T1000 (cell line): ENCODE measurements around the gene HK3.
"Not testable (repeated sequence)": the region's sequence is repeated elsewhere in the genome, so short reads cannot be mapped to it uniquely, and the experiment has no call there.

Experiments
- DNase-seq: peaks from one replicate; lab custom pipeline; 2025; ENCODE audit warnings: mixed read lengths; lab: John Stamatoyannopoulos, UW

HK3 gene

GRCh38 chr5:176882567-176882903 lies 16.6 kb downstream of the HK3 start:
- no peak for DNase-seq

- no peak for DNase-seq
Observed at GRCh38 chr5:176881816-176882566, 17.2 kb downstream of the HK3 start.

GRCh38 chr5:176881021-176881749 lies 18.0 kb downstream of the HK3 start:
- no peak for DNase-seq

DNA sequence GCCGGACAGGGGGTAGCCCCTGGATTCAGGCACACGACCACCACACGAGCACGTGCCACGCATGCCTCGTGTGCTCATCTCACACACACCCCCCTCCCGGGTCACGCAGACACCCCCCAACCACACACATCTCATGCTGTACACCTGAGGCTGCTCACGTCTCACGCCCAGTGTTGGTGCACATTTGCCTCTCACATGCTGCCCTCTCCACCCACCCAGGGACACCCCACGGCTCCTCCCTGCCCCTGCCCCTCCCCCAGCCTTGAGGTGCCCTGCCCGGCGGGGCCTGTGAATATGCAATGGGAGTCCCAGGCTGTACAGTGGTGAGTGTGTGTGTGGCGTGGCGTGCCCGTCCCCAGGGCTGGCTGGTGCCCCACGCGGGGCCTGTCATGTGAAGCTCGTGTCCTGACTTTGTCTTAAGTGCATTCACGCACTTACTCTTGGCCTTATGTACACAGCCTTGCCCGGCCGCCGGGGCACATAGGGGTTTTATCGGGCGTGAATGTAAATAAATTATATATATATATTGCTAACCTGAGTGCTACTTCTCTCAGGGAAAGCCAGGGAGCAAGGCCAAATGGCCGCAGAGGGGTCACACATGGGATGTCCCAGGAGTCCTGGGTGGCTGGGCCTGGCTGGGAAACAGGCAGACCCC lies 18.7 kb downstream of the HK3 start:
- no peak for DNase-seq

DNA sequence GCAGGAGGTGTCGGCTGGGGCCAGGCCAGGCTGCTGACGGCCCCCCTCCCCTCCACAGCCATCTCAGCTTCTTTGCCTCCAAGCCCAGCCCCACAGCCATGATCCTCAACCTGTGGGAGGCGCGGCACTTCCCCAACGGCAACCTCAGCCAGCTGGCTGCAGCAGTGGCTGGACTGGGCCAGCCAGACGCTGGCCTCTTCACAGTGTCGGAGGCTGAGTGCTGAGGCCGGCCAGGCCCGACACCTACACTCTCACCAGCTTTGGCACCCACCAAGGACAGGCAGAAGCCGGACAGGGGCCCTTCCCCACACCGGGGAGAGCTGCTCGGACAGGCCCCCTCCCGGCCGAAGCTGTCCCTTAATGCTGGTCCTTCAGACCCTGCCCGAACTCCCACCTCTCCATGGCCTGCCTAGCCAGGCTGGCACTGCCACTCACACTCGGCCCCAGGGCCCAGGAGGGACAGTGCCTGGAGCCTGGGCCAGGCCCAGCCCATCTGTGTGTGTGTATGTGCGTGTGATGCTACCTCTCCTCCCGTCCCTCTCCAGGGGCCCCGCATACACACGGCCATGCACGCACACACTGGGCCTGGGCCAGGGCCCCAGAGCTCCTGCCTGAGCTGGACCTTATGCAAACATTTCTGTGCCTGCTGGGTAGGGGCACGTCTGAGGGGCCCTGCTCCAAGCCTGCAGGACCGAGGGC lies 19.3 kb downstream of the HK3 start:
- no peak for DNase-seq

GRCh38 chr5:176878906-176879662 lies 20.1 kb downstream of the HK3 start:
- DNase-seq = no peak

DNA sequence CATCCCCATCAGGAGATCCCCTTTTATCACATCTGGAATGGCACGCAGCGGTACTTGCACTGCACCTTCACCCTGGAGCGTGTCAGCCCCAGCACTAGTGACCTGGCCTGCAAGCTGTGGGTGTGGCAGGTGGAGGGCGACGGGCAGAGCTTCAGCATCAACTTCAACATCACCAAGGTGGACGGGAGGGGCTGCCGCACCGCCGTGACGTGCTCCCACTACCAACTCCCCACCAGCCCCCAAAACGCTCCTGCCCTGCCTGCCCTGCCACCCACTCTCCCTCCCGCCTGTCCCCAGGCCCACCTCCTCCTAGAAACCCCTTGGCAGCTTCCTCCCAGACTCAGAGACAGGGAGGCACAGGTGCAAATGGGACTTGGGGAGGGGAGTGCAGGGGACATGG lies 20.7 kb downstream of the HK3 start:
- no peak for DNase-seq

- no peak for DNase-seq
Observed at GRCh38 chr5:176877793-176878331, 21.3 kb downstream of the HK3 start.

- DNase-seq = no peak
Observed at GRCh38 chr5:176876506-176877431, 22.4 kb downstream of the HK3 start.

GRCh38 chr5:176875783-176876505 lies 23.2 kb downstream of the HK3 start:
- DNase-seq = no peak

DNA sequence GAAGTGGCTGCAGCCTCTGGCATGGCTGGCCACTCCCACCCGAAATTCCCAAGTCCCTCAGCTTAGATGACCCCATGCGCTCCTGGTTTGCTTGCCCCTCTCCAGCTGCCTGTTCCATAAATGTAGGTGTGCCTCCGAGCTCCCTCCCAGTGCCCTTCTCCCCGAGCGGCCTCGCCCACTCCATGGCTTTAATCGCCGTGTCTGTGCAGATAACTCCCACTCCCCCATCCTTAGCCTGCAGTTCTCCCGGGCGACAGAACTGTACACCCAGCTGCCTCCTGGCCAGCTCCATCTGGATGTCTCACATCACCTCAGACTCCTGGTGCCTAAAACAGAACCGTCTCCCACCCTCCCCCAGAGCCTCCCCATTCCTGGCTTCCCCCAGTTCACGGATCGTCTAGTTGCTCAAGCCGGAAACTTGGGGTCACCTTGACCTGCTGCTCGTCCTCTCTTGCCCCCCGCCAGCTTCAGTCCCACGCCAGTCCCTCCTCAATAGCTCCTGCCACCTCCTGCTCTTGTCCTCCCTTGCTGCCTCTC lies 24.1 kb downstream of the HK3 start:
- DNase-seq = no peak

- DNase-seq = no peak
Observed at GRCh38 chr5:176874198-176874780, 24.9 kb downstream of the HK3 start.

DNA sequence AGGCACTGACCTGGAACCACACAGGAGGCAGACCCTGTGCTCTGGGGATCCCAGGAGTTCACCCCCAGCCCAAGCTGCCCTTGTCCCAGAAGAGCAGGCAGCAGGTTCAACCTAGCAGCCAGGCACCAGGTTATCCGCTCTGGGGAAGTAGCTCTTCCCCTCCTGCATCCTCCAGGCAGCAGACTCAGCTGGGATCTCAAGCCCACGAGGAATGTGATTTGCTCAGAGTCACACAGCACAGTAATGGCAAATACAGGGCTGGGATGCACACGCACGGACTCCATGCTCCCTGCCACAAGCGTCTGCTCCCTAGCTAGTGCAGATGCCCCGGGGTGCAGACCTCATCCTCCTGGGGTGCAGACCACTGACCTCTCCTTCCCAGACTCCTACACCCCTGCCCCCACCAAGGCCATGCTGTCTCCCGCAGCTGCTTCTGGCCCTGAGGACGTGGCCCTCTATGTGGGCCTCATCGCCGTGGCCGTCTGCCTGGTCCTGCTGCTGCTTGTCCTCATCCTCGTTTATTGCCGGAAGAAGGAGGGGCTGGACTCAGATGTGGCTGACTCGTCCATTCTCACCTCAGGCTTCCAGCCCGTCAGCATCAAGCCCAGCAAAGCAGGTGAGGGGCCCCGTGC lies 25.5 kb downstream of the HK3 start:
- DNase-seq = no peak

DNA sequence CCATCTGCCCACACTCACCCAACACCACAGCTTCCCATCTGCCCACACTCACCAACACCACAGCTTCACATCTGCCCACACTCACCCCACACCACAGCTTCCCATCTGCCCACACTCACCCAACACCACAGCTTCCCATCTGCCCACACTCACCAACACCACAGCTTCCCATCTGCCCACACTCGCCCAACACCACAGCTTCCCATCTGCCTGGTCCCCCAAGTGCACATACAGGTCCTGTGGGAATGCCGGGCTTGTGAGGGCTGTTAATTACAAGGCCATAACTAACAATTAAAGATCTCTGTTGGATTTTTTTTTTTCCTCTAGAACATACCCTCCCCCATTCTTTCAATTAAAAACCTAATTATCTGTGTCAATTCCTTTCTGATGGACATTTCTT lies 26.1 kb downstream of the HK3 start:
- DNase-seq = not testable (repeated sequence)

DNA sequence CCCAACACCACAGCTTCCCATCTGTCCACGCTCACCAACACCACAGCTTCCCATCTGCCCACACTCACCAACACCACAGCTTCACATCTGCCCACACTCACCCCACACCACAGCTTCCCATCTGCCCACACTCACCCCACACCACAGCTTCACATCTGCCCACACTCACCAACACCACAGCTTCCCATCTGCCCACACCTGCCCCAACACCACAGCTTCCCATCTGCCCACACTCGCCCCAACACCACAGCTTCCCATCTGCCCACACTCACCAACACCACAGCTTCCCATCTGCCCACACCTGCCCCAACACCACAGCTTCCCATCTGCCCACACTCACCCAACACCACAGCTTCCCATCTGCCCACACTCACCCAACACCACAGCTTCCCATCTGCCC lies 26.6 kb downstream of the HK3 start:
- DNase-seq = not testable (repeated sequence)

GRCh38 chr5:176870644-176871043 lies 28.5 kb downstream of the HK3 start:
- DNase-seq = not testable (repeated sequence)

DNA sequence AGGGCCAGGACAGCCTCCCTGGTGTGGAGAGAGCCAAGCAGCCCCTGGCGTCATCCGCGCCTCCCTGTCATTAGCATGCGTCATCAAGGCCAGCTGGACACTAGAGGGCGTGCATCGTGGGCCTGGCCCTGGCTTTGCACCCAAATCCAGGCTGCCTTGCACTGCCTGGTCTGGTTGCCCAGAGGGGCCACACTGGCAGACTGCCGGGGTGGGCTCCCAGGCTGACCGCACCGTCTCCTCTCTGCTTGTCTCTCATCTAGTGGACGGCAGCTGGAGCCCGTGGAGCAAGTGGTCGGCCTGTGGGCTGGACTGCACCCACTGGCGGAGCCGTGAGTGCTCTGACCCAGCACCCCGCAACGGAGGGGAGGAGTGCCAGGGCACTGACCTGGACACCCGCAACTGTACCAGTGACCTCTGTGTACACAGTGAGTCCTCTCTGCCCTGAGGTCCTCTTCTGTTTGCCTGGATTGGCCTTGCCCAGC lies 29.0 kb downstream of the HK3 start:
- DNase-seq = no peak

DNA sequence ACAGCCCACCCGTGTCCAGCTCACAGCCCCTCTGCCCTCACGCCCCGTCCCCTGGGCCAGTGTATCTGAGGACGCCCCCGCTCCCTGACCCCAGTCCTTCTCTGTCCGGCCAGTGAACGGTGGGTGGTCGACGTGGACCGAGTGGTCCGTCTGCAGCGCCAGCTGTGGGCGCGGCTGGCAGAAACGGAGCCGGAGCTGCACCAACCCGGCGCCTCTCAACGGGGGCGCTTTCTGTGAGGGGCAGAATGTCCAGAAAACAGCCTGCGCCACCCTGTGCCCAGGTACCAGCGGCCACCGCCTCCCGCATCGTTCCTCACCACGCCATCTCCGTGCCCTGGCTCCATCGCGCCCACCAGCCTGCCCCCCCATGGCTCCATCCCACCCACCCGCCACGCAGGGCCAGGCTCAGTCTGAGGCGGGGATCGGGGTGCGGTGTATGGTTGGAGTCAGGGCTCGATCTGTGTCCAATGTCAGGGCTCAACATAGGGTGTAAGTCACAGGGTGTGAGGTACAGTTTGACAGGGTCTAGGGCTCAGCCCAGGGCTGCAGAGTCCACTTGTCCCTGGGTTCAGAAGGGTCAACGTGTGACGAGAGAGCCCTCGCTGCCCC lies 29.5 kb downstream of the HK3 start:
- DNase-seq = no peak
